ENCODE results near the gene RPRML.
A peak's percentile ranks its signal among the peaks of the same experiment; 100 is the strongest.

The RPRML gene

DNA sequence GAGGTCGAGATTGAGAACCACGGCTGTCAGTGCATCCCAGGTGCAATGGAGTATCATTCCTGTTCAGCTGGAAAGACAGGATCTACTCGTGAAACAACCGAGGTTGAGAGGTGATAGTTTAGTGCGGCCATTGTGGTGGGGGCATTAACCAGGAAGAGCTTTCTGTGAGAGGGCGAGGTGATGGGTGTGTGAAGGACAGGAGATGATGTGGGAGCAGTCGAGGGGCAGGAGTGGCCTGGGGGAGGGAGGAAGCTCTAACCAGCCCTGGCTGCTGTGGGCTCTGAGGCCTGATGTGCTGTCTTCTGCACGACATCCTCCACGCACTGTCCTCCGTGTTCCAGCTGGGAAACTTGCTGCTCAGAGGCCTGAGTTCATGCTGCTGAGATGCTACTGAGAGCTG, 34.1 kb downstream of the RPRML start:
- no peak for DNase-seq (ENCODE audit: low spot score)

DNA sequence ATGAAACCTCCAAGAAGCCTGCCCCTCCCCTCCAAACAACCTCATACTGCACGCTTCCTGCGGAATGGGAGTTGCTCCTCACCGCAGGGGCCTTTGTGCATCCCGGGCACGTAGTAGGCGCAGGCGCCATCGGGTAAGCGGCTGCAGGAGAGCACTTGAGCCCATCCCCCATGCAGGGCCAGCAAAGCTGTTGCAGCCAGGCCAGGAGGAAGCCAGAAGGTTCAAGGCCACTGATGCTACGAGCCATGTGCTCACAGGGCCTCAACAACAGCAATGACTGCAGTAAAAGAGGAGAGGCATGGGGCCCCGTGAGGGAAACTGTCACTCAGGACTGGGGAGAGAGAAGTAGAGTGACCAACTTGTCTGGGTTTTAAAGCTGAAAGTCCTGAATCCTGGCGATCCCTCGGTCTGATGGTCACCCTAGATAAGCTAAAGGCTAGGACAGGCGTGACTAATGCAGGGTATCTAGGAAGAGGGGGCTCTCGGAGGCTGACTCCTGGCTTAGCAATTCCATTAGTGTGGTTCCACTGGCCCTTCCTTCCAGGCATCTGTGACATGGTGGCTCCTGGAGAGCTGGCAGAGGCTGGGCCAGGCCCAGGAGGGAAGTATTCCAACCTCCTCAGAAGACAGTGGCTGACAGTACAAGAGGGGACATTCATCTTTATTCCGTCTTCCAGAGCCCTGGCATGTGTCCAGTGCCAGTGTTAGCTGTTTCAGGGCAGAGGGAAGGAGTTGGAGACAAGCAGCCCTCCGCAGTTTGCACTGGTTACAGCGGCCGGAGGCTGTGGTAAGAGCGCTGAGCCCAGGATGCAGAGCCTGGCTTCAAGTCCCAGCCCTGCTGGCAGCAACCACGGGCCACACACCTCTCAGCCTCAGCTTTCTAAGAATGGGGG, 35.3 kb downstream of the RPRML start:
- DNase-seq (ENCODE audit: low spot score) = peak; percentile 47

DNA sequence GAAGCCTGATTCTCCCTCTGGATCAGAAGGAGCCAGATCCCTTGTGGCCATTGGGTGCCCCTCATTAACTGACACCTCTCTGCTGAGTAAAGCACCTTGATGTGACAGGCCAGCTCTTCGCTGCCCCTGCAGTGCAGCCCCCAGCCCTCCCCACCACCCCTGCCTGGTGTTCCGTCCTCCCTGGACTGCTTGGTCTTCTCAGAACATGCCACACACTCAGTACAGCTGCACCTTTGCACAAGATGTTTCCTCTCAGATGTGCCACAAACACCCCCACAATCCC, 35.9 kb downstream of the RPRML start:
- no peak for DNase-seq (ENCODE audit: low spot score)

DNA sequence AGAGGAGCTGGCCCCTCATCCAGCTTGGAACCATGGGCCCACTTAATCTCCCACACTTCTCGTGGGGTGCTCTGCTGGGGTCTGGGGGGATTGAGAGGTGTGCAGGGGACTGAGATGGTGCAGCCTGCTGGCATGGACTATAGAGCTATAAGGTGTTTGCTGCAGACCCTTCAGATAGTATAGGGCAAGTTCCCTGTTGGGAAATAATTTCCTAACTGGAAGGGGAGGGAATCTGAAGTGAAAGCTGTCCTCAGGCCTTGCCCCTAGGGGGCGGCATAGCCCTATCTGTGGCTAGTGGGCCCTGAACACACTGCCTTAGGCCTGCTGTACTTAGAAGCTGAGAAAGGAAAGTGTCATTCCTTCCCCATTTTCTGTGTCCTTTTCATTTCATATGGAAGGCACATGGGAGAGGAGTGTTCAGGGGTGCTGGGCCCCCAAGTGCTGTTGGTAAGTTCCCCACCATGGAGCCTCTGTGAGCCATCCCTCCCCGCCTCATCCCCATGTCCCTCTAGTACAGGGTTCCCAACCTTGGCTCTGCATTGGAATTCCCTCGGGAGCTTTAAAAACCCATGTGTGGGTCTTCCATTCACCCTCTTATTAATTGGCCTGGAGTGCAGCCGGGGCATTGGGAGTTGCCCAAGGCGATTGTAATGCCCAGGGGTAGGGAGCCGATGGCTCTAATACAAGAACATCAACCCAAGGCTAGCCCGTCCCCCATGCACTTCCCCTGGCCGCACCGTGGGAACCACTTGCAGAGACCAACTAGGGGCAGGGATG, 36.4 kb downstream of the RPRML start:
- peak; percentile 82 for DNase-seq (ENCODE audit: low spot score)

DNA sequence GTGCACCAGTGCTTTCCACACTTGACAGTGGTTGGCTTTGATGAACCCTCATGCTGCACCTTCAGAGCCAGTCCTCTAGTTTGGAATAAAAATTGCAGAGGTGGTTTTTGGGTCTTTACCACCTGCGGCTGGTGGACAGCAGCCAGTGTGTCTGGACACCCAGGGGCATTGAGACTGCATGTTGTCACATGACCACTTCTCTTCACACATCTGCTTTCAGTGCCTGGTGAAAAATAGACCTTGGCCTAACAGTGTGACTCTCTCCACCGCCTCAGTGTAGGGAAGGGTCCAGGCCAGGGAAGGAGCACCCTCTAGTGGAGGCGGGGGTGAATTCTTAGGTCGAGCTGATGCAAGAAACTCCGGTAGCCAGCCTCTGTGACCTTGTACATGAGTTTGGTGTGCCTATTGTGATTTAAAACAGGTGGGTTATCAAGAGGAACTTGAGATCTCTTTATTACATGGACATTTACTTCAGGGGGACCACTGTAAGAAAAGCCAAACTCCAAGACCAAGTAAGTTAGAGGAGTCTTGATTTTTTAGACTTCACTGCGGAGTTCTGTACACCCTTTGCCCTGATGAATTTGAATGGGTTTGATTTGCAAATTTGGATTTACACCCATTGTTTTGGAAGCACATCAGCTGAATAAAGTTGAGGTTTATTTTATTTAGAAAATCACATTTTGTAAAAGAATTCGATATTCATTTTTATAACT, 38.2 kb downstream of the RPRML start:
- peak; percentile 89 for DNase-seq (ENCODE audit: low spot score)

DNA sequence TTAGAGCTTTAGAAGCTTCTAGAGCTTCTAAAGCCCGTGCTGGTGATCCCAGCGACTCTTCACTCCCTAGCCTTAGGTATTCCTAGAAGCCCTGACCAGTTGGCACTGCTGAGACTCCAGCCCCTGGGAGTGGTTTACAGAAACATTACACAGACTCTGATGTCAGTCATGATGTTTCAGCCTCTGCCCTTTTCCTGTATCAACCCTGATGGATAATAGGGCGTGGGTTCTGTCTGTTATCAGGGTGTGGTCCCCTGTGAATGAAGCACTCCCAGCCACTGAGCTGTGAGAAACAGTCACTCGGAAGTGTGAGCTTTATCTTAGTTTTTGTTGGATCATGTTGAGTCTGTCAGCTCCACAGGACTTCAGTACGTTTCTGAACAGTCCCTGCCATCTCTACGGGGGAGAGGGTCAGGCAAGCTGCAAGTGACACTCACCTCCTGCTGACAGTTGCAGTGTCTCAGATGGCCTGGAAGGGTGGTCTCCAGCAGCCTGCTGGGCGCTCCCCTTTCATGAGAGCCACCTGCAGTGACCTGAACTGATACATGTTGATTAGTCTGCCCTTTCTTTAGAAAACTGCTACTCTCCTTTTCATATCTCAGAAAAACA, 43.3 kb downstream of the RPRML start:
- no peak for DNase-seq (ENCODE audit: low spot score)

DNA sequence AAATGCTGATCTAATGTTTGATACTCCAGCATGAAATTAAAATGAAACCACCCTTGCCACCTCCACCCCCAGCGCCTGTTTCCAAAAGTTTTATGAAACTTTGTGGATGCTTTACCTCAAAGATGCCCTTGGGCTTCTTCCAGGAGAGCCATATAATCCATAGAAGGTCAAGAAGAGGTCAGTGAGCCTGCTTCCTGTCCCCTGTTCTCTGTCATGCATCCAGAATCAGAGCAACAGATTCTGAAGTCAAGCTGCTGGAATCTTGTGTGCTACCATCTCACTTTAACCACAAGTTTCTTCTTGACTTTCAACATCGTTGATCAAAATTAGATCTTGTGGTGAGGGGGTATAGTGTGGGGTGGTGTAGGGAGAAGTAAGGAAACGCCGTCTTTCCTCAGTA, 47.5 kb downstream of the RPRML start:
- DNase-seq (ENCODE audit: low spot score) = no peak

DNA sequence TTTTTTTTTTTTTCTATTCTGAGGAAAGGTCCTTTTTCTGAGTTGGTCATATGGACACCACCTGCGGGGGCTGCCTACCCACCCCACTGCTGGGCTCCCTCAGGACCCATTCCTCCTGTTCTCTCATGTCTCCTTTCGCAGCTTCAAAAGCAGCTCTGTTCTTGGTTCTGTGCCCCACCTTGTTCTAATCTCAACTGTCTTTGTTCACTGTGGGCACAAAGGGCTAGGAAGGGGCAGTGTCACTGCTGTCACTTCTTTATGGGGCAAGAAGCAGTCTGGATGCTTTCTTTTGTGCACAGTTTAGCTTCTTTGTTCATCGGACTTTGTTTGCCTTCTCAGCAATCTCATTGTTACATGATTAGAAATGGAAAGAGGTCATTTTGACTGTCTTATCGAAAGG, 49.0 kb downstream of the RPRML start:
- no peak for DNase-seq (ENCODE audit: low spot score)

DNA sequence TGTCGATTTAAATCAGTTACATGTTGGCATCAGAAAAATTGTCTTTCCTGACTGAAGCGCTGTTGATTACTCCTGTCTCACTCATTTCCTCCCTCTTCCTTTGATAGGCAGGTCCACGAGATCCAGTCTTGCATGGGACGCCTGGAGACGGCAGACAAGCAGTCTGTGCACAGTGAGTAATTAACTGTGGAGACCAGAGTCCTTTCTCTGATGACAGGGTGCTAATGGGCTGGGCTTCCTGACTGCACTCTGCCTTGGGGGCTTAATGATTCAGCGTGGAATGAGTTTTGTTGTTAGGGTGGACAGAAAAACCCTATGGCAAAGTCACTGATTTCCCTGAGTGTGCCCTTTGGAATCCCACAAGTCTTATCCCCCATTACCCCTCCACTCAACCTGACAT, 49.6 kb downstream of the RPRML start:
- no peak for DNase-seq (ENCODE audit: low spot score)

DNA sequence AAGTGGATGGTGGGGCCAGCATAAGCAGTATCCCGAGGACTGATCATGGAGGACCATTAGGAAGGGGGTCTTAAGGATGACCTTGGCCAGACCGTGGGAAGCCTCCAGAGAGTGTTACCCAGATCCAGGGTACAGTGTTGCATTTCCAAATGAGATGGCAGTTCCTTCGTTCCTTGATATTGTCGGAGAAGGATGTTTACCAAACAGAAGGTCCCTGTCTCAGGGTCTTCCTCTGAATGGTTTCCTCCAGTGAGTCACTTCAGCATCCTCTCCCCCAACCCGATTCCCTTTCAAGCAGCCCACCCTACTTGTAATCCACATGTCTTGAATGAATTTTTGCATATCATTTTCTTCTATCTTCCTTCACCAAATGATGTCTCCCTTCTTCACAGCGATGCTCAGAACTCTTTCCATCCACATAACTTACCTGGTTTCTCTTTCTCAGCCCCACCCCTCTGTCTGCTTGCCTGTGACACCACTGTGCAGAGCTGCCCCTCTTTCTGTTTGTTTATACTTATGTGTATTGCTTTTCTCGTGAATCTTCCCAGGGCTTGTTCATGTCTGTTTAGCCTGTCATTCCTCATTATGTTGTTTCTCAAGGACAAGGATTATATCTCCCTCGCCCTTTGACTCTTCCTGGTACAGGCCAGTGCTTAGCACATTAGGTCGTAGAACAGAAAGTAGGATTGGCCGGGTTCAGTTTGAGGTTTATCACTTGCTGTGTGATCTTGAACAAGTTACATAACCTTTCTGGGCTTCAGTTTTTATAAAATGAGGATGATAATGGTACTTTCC, 50.4 kb downstream of the RPRML start:
- no peak for DNase-seq (ENCODE audit: low spot score)
